PC-9 (cell line): ENCODE data around the gene APCDD1. TPM values are rescaled to one million over a fixed set of nuclear protein-coding genes. Genes with fewer than 3 reads are reported as not detected.

Source experiments
- BruUV-seq: library from RNA; stranded (reverse); fragments of 400-500 nt; replicated peaks from 2 replicates; lab custom pipeline; 2021; lab: Mats Ljungman, UMichigan
- CTCF ChIA-PET: fragments of 300-600 bp; sonication (Branson Sonifier 250); formaldehyde crosslinking; loops from one replicate; lab custom pipeline; 2022; ENCODE audit warnings: antibody characterized with exemption; lab: Charles Lee
- POLR2A ChIA-PET: fragments of 300-600 bp; sonication (Branson Sonifier 250); formaldehyde crosslinking; loops from one replicate; lab custom pipeline; 2022; ENCODE audit warnings: antibody characterized with exemption; ENCODE audit not compliant: unreplicated experiment; lab: Charles Lee
- DNase-seq, 2 experiments: peaks; one replicate each; pipeline versions ENCODE4 v3.0.0 to v3.0.0-alpha.2; 2015 to 2022; ENCODE audit warnings: mixed read lengths in 1 of 2
- H2AFZ ChIP-seq: fragments of 200-600 bp; sonication (generic); 2 replicates; pipeline ENCODE4 v1.8.1; 2017; ENCODE audit warnings: antibody characterized with exemption
- H3F3A ChIP-seq: fragments of 200-600 bp; sonication (generic); 2 replicates; pipeline ENCODE4 v1.8.1; 2017; ENCODE audit warnings: antibody characterized with exemption, mild to moderate bottlenecking, low read depth; ENCODE audit not compliant: insufficient read depth
- H3K27ac ChIP-seq: fragments of 200-600 bp; sonication (generic); 2 replicates; pipeline ENCODE4 v1.6.1; 2016; ENCODE audit warnings: mixed run types
- H3K27me3 ChIP-seq: fragments of 200-600 bp; sonication (generic); 2 replicates; pipeline ENCODE4 v1.6.1; 2016; ENCODE audit warnings: low read depth, mixed run types; ENCODE audit not compliant: insufficient read depth
- H3K36me3 ChIP-seq: fragments of 200-600 bp; sonication (generic); 2 replicates; pipeline ENCODE4 v1.6.1; 2016; ENCODE audit warnings: low read depth, mixed run types
- H3K4me1 ChIP-seq: fragments of 200-600 bp; sonication (generic); replicated peaks from 2 replicates; pipeline ENCODE4 v1.6.1; 2016; ENCODE audit warnings: mixed run types; ENCODE audit not compliant: insufficient read depth
- H3K4me2 ChIP-seq: fragments of 200-600 bp; sonication (generic); 2 replicates; pipeline ENCODE4 v1.6.1; 2017; ENCODE audit warnings: mixed run types
- H3K4me3 ChIP-seq: fragments of 200-600 bp; sonication (generic); 2 replicates; pipeline ENCODE4 v1.6.1; 2016; ENCODE audit warnings: mixed run types
- H3K79me2 ChIP-seq: fragments of 200-600 bp; sonication (generic); 2 replicates; pipeline ENCODE4 v1.6.1; 2017; ENCODE audit warnings: low read depth, mixed run types
- H3K9me2 ChIP-seq: fragments of 200-600 bp; sonication (generic); 2 replicates; pipeline ENCODE4 v1.8.1; 2017; ENCODE audit warnings: mild to moderate bottlenecking; ENCODE audit not compliant: insufficient read depth
- H3K9me3 ChIP-seq: fragments of 200-600 bp; sonication (generic); 2 replicates; pipeline ENCODE4 v1.8.1; 2016; ENCODE audit warnings: low read depth; ENCODE audit not compliant: insufficient read depth
- H4K20me1 ChIP-seq: fragments of 200-600 bp; sonication (generic); 2 replicates; pipeline ENCODE4 v1.8.1; 2017; ENCODE audit not compliant: insufficient read depth
- EZH2 ChIP-seq: fragments of 200-600 bp; sonication (generic); IDR thresholded peaks from 2 replicates; pipeline ENCODE4 v1.8.0; 2017; ENCODE audit warnings: antibody characterized with exemption, low read depth
- intact Hi-C: fragments of 100-400 bp; cut with micrococcal nuclease; formaldehyde crosslinking; loops from one replicate; pipeline ENCODE4 v1.10.0; 2022; ENCODE audit not compliant: unreplicated experiment
- total RNA-seq: library from RNA; stranded (reverse); gene quantifications from 2 replicates; pipeline ENCODE4 v1.2.3, GENCODE V29; 2021
- TF ChIP-seq, protein P1 (sequence below): fragments of 200-600 bp; sonication (generic); conservative IDR thresholded peaks from 2 replicates; pipeline ENCODE4 v1.6.1; 2017; ENCODE audit warnings: mixed run types, antibody characterized with exemption, mild to moderate bottlenecking, moderate library complexity

The APCDD1 gene
- total RNA-seq, 1 experiment from 2014 or later, result not detected

- intact Hi-C loops, result no loop called here
These were observed 61.6 kb downstream of the APCDD1 start for GRCh38 chr18:10516078-10516477.

GRCh38 chr18:10518595-10519255, 64.3 kb downstream of the APCDD1 start:
- Histone ChIP-seq H3F3A (no peaks in the 10 kb centered on the region), H2AFZ (no peak overlapping the region), H3K4me2 (no peak overlapping the region), H3K27me3 (0 out of 2 replicates have a peak, but pooled peaks cover 7% of the 10 kb centered on the region), H3K4me1 (no peaks in the 10 kb centered on the region), H3K27ac (no peak overlapping the region), H3K36me3 (no peaks in the 10 kb centered on the region), H3K79me2 (no peaks in the 10 kb centered on the region), H3K4me3 (no peak overlapping the region), H3K9me3 (no peaks in the 10 kb centered on the region), H4K20me1 (no peaks in the 10 kb centered on the region), H3K9me2 (no peaks in the 10 kb centered on the region)
- ChIA-PET CTCF (interaction anchor here (0.6 to 1.1 kb wide), 2 partner anchors 537 to 943 kb away, joined by 3 to 5 read pairs; no protein-coding TSS in a partner anchor), POLR2A (no interaction called here)
- TF ChIP-seq, protein P1, sequence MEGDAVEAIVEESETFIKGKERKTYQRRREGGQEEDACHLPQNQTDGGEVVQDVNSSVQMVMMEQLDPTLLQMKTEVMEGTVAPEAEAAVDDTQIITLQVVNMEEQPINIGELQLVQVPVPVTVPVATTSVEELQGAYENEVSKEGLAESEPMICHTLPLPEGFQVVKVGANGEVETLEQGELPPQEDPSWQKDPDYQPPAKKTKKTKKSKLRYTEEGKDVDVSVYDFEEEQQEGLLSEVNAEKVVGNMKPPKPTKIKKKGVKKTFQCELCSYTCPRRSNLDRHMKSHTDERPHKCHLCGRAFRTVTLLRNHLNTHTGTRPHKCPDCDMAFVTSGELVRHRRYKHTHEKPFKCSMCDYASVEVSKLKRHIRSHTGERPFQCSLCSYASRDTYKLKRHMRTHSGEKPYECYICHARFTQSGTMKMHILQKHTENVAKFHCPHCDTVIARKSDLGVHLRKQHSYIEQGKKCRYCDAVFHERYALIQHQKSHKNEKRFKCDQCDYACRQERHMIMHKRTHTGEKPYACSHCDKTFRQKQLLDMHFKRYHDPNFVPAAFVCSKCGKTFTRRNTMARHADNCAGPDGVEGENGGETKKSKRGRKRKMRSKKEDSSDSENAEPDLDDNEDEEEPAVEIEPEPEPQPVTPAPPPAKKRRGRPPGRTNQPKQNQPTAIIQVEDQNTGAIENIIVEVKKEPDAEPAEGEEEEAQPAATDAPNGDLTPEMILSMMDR, result no peak
- TF ChIP-seq EZH2, result no peak
- no TSS peak for BruUV-seq
- no peak for DNase-seq
- intact Hi-C loops, result no loop called here

More at GRCh38 chr18:10516078-10516477, 61.6 kb downstream of the APCDD1 start:
- Histone ChIP-seq H3K9me3 (no peaks in the 10 kb centered on the region), H3F3A (no peaks in the 10 kb centered on the region), H3K79me2 (no peaks in the 10 kb centered on the region), H2AFZ (no peak overlapping the region), H3K9me2 (no peaks in the 10 kb centered on the region), H4K20me1 (no peaks in the 10 kb centered on the region), H3K27me3 (0 out of 2 replicates have a peak, but pooled peaks cover 7% of the 10 kb centered on the region), H3K4me2 (no peak overlapping the region), H3K27ac (no peak overlapping the region), H3K36me3 (no peaks in the 10 kb centered on the region), H3K4me1 (no peaks in the 10 kb centered on the region), H3K4me3 (no peak overlapping the region)
- TF ChIP-seq, protein P1, result no peak
- no peak for TF ChIP-seq EZH2
- POLR2A ChIA-PET, result no interaction called here
- no TSS peak for BruUV-seq
- CTCF ChIA-PET, result no interaction called here
- no peak for DNase-seq

- intact Hi-C loops, result no loop called here
- Histone ChIP-seq H3F3A (no peaks in the 10 kb centered on the region), H3K4me2 (no peak overlapping the region), H3K9me2 (no peaks in the 10 kb centered on the region), H3K27ac (no peak overlapping the region), H3K4me3 (no peak overlapping the region), H3K4me1 (no peaks in the 10 kb centered on the region), H4K20me1 (no peaks in the 10 kb centered on the region), H3K27me3 (0 out of 2 replicates have a peak, but pooled peaks cover 3% of the 10 kb centered on the region), H3K36me3 (no peaks in the 10 kb centered on the region), H3K9me3 (no peaks in the 10 kb centered on the region), H3K79me2 (no peaks in the 10 kb centered on the region), H2AFZ (no peak overlapping the region)
- no TSS peak for BruUV-seq
- POLR2A ChIA-PET, result no interaction called here
- CTCF ChIA-PET, result interaction anchor here (0.7 to 1.1 kb wide), 2 partner anchors 836 to 944 kb away, joined by 3 to 5 read pairs; no protein-coding TSS in a partner anchor
- DNase-seq, result no peak
- TF ChIP-seq EZH2, result no peak
- TF ChIP-seq, protein P1, result no peak
These were observed 64.9 kb downstream of the APCDD1 start for GRCh38 chr18:10519366-10519765.
